Measurements from ENCODE around the gene GNAT2. TPM values are rescaled to one million over a fixed set of nuclear protein-coding genes. Genes with fewer than 3 reads are reported as not detected.

Gene GNAT2
- total RNA-seq, 1 experiment from 2014 or later: not detected

- no peak for DNase-seq (ENCODE audit: low read depth)
Observed at GRCh38 chr1:109642626-109643025, 23.2 kb upstream of the GNAT2 start.

DNA sequence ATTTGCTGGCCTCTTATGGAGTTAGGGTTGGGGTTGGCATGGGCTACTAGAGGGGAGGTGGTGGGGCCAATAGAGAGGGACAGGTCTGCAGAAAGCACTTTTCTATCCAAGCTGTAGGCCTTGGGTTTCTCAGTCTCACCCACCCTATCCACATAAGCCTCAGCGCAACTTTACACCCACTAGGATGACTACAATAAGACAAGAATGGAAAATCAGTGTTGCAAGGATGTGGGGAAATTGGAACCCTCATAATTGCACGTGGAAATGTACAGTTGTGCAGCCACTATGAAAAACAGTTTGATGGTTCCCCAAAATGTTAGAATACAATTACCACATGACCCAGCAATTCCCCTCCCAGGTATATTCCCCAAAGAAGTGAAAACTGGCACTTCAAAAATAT is 22.4 kb upstream of the GNAT2 start:
- DNase-seq (ENCODE audit: low read depth): no peak

- no peak for DNase-seq (ENCODE audit: low read depth)
Observed at GRCh38 chr1:109641078-109641740, 21.8 kb upstream of the GNAT2 start.

GRCh38 chr1:109640285-109640865 is 21.0 kb upstream of the GNAT2 start:
- DNase-seq (ENCODE audit: low read depth): peak; percentile 49

DNA sequence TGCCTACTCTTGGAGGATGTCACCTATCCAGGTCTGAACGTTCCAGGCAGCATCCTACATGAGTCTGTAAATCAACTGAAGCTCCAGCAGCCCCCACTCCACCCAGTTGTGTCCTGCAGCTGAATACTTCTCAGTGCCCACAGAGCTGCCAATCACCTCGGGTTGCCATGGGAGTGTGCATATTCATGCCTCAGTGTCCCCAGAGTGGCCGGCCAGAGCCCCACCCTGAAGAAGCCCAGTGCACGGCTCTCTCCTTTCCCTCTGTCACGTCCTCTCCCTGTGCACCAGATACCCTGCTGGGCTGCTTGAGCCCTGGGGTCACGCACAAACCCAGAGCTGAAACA is 20.4 kb upstream of the GNAT2 start:
- no peak for DNase-seq (ENCODE audit: low read depth)

DNA sequence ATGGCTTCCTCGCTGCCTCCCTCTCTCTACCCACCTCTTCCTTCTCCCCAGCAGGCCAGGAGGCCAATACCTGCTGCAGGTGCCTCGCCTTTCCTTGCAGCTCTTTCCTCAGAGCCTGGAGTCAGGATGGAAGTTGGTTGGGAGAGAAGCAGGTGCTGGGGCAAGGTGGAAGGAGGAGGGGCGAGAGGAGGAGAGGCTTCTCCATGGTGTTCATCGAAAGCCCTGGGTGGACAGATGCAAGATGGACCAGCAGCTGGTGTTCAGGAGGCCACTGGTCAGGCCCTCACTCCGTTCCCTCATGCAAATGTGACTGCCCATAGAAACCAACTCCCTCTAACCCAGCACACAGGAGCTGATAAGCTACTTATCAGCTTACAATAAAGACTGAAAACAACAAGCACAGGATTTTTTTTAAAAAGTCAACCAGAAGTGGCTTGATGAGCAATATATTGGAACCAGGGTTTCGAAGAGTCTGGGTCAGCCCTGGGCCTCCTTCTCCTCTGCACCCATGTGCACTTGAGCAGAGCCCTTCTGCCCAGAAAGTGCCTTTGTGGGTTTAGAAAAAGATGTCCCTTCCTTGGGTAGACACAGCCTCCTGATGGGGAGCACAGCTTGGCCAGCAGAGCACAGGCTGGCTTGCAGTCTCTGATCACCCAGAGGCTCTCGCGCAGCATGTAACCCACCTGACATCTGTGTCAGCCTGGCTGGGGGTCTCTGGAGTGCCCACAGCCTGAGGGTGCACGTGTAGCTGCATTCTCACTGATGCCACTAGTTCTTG is 19.8 kb upstream of the GNAT2 start:
- DNase-seq (ENCODE audit: low read depth): no peak

- DNase-seq (ENCODE audit: low read depth): no peak
Observed at GRCh38 chr1:109637446-109637845, 18.0 kb upstream of the GNAT2 start.

DNA sequence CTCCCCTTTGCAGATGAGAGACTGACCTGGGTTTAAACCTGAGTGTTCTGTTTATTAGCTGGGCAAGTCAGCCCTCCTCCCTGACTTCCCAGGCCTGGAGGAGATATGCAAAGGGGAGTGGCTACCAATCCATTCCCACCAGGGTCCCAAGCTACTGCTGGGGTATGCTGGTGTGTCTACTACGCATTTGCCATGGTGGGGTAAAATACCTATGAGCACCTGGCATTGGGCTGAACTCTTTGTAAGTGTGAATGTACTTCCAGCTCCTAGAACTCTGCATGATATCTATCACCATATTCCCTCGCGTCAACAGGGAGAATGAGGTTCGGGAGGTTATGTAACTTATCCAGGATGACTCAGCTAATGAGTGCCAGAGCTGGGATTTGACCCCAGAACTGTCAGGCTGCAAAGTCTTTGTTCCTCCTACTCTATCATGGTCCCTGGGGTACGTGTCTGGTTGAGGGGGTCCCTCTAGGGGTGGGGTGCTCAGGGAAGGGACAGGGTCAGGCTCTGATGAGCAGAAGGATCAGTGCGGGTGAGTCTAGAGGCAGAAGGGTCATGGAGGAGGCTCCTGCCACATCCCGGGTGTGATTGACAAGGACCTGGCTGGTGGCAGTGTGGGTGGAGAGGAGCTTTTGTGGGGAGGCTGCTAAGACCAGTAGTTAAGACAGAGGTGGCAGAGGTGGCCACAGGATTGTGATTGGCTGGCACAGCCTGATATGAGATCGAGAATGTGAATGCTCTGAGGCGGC is 17.0 kb upstream of the GNAT2 start:
- peak; percentile 49 for DNase-seq (ENCODE audit: low read depth)

GRCh38 chr1:109635862-109636200 is 16.4 kb upstream of the GNAT2 start:
- no peak for DNase-seq (ENCODE audit: low read depth)

- no peak for DNase-seq (ENCODE audit: low read depth)
Observed at GRCh38 chr1:109634771-109635750, 15.6 kb upstream of the GNAT2 start.

GRCh38 chr1:109634292-109634691 is 14.9 kb upstream of the GNAT2 start:
- DNase-seq (ENCODE audit: low read depth): no peak

GRCh38 chr1:109632671-109633346 is 13.4 kb upstream of the GNAT2 start:
- no peak for DNase-seq (ENCODE audit: low read depth)

- DNase-seq (ENCODE audit: low read depth): no peak
Observed at GRCh38 chr1:109631513-109632505, 12.4 kb upstream of the GNAT2 start.

GRCh38 chr1:109630898-109631512 is 11.6 kb upstream of the GNAT2 start:
- DNase-seq (ENCODE audit: low read depth): no peak

DNA sequence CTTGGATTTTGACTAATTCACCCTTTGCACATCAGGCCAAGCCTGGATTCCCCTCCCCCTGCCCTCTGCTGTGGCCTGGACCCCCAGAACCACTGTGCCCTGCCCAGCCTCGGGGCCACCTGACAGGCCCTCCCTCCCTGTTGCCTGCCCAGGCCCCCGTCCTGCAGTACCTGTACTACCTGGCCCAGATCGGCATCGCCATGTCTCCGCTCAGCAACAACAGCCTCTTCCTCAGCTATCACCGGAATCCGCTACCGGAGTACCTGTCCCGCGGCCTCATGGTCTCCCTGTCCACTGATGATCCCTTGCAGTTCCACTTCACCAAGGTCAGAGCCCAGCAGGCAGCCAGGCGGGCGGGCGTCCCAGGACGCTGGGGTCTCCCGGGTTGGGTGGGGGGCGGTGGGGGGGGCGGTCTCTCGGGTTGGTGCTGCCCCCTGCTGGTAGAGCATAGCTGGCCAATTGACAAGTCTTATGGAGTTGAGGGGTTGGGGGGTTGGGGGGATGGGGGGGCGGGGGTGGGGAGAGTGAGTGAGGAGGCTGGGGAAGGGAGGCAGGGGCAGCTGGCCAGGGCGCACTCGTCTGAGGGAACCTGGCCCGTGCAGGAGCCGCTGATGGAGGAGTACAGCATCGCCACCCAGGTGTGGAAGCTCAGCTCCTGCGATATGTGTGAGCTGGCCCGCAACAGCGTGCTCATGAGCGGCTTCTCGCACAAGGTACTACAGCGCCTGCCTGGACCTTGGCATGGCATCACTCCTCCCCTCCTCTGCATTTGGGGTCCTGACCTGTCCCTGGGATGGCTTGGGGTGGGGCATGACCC is 10.9 kb upstream of the GNAT2 start:
- DNase-seq (ENCODE audit: low read depth): no peak

DNA sequence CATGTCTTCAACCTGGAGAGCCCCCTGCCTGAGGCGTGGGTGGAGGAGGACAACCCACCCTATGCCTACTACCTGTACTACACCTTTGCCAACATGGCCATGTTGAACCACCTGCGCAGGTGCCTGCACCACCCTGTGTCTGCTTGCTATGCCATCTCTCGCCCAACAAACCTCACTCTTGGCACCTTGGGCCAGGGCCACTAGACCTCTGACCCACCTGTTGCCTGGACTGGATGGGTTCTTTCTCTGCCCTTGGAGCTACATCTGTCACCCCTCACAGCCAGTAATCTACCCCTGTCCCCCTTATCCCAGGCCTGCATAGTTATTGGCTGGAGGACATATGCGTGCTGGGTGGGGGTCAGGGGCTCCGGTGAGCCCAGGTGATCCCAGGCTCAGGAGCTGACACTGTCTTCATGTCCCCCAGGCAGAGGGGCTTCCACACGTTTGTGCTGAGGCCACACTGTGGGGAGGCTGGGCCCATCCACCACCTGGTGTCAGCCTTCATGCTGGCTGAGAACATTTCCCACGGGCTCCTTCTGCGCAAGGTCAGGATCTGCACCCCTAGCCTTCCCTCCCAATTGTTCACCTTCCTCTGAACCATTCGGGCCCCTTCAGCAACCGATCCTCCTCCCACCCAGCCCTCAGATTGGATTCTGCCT is 10.1 kb upstream of the GNAT2 start:
- no peak for DNase-seq (ENCODE audit: low read depth)

GRCh38 chr1:109628540-109629321 is 9.3 kb upstream of the GNAT2 start:
- DNase-seq (ENCODE audit: low read depth): no peak
